ENCODE measurements around the gene DENND5A. TPM values are rescaled to one million over a fixed set of nuclear protein-coding genes. Genes with fewer than 3 reads are reported as not detected.

DENND5A gene
- total and polyA plus RNA-seq, 9 of the 15 experiments (the other 6 are each of a cell fraction or from before 2014, with no cell fraction given) = 11.7 to 130 (median 46.3) TPM

GRCh38 chr11:9112075-9112474, 153.1 kb downstream of the DENND5A start (continued):
- no peak for TF ChIP-seq ZSCAN29 (IDR thresholded peaks at IDR 0.05)
- TF ChIP-seq ZFP36 (IDR thresholded peaks at IDR 0.05; ENCODE audit: low read depth, low read length, partially characterized antibody) = no peak
- no peak for TF ChIP-seq E2F5 (CRISPR knock-in tag; IDR thresholded peaks at IDR 0.05)
- no peak for TF ChIP-seq ZNF274 (IDR thresholded peaks at IDR 0.05; ENCODE audit: borderline replicate concordance, low read depth, low read length)
- no peak for TF ChIP-seq TSHZ1 (CRISPR knock-in tag; IDR thresholded peaks at IDR 0.05)
- TF ChIP-seq ZNF707 (CRISPR knock-in tag; conservative IDR thresholded peaks at IDR 0.05) = no peak
- TF ChIP-seq SIRT6 (IDR thresholded peaks at IDR 0.05; ENCODE audit: low read depth, low read length) = no peak
- no peak for TF ChIP-seq PHB (CRISPR knock-in tag; IDR thresholded peaks at IDR 0.05)
- TF ChIP-seq FOXK2 (conservative IDR thresholded peaks at IDR 0.05 in 1 of 2, IDR thresholded peaks at IDR 0.05 in 1 of 2; ENCODE audit: low read depth in 2 of 2) = no peak
- TF ChIP-seq CHD2 (IDR thresholded peaks at IDR 0.05; ENCODE audit: low read depth, low read length) = no peak
- TF ChIP-seq GTF2F1 (IDR thresholded peaks at IDR 0.05; ENCODE audit: low read depth, low read length) = no peak
- TF ChIP-seq ZNF253 (CRISPR knock-in tag; conservative IDR thresholded peaks at IDR 0.05) = no peak
- no peak for TF ChIP-seq POLR3G (IDR thresholded peaks at IDR 0.05; ENCODE audit: extremely low read depth, insufficient read length, insufficient replicate concordance)
- 0 out of 4 replicates have a peak, but pooled peaks of 1 of the 2 experiments have one; percentile 11 for TF ChIP-seq TRIM24 (IDR thresholded peaks at IDR 0.05)
- TF ChIP-seq PTRF (tag; IDR thresholded peaks at IDR 0.05) = no peak
- TF ChIP-seq ZNF280A (IDR thresholded peaks at IDR 0.05; ENCODE audit: low read depth, partially characterized antibody) = peak; percentile 82
- no peak for TF ChIP-seq ETS1 (conservative IDR thresholded peaks at IDR 0.05; ENCODE audit: control insufficient read depth, low read depth, low read length)
- no peak for TF ChIP-seq SNAPC5 (CRISPR knock-in tag; IDR thresholded peaks at IDR 0.05)
- no peak for TF ChIP-seq ELF1 (tag; IDR thresholded peaks at IDR 0.05)
- no peak for TF ChIP-seq ZNF449 (CRISPR knock-in tag; IDR thresholded peaks at IDR 0.05)
- TF ChIP-seq RNF2 (IDR thresholded peaks at IDR 0.05) = no peak
- TF ChIP-seq TRIM28 (IDR thresholded peaks at IDR 0.05) = peak; percentile 90
- no peak for TF ChIP-seq ARHGAP35 (IDR thresholded peaks at IDR 0.05; ENCODE audit: partially characterized antibody)
